GM19372 (cell line): ENCODE data around the gene HDGFL2.

ENCODE experiments used
- ATAC-seq: cut with Tn5 transposase; IDR thresholded peaks from one replicate; pipeline ENCODE4 v1.9.1; 2021; ENCODE audit warnings: mild to moderate bottlenecking, low read depth, moderate library complexity; ENCODE audit not compliant: unreplicated experiment

Gene HDGFL2

DNA sequence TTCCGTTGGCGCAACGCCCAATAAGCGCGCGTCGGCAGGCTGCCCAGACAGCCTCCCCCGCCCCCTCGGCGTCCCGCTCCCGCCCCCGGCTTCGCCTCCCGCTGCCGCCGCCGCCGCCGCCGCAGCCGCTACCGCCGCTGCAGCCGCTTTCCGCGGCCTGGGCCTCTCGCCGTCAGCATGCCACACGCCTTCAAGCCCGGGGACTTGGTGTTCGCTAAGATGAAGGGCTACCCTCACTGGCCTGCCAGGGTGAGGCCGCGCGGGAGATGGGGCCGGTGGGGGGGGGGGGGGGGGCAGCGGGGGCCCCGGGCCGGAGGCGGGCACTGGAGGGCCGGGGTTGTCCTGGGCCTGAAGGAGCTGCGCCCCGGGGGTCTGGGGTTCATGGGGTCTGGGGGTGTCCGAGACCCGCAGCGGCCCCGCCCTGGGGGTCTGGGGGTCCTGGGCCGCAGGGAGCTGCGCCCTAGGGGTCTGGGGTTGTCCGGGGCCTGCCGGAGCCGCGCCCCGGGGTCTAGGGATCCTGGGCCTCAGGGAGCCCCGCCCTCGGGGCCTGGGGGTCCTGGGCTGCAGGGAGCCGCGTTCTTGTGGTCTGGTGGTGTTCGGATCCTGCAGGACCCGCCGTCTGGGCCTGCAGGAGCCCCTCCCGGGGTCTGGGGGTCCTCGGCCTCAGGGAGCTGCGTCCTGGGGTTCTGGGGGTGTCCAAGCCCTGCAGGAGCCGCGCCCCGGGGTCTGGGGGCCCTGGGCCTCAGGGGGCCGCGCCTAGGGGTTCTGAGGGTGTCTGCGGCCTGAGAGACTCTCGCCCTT, at the start of gene HDGFL2:
HDGFL2 (plus strand) TSS at position 124 of the 801 bp plus-strand sequence; CDS start at position 178, 54 bp downstream.
- ATAC-seq = no peak

GRCh38 chr19:4423416-4424126, 48.5 kb upstream of the HDGFL2 start:
- no peak for ATAC-seq

GRCh38 chr19:4425537-4425936, 46.6 kb upstream of the HDGFL2 start:
- no peak for ATAC-seq

DNA sequence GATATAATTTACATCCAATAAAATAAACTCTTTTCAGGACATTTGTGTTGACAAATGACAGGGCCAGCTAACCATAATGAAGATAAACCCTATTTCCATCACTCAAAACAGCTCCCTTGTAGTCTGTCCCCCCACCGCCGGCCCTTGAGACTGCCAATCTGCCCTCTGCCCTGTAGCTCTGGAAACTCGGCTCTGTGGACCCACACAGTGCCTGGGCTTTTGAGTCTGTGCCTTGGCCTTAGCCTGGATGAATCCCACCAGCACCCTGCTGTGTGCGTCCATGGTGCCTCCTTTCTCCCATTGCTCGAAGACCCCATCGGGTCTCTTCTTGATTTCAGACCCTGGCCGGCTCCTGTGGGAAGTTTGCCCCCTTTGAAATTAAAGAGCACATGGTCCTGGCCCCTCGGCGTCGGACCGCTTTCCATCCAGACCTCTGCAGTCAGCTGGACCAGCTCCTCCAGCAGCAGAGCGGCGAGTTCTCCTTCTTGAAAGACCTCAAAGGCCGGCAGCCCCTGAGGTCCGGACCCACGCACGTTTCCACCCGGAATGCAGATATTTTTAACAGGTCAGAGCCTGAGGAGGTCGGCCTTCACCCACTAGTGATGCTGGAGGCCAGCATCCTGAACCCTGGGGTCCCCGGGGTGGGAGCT, 43.6 kb upstream of the HDGFL2 start:
- ATAC-seq = no peak

DNA sequence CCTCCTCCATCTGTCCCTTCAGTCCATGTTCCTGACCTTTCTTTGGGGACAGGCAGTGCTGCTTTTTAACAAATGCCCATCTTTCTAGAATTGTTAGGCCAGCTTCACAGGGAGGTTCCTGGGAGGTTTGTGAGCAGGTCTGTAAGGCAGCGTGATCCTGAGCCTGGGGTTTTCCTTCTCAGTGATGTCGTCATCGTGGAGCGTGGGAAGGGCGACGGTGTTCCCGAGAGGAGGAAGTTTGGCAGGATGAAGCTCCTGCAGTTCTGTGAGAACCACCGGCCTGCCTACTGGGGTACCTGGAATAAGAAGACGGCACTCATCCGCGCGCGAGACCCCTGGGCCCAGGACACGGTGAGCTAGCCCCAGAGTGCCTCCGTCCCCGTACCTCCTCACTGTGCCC, 42.8 kb upstream of the HDGFL2 start:
- no peak for ATAC-seq

GRCh38 chr19:4429771-4430171, 42.3 kb upstream of the HDGFL2 start:
- no peak for ATAC-seq

DNA sequence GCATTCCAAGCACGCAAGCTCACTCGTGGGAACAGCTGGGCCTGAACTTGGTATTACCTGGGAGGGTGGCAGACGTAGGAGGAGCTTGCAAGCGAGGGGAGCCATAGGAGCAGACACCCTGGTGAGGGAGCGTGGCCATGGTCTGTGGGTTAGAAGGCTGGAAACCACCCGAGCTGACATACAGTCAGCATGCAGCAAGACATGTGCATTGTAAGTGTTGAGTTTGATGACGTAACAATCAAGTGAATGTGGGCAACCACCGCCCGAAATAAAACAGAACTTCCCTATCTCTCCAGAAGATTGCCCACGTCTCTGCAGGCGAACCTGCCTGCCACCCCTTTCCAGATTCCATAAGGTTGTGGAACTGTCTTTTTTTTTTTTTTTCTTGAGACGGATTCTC, 41.3 kb upstream of the HDGFL2 start:
- no peak for ATAC-seq

DNA sequence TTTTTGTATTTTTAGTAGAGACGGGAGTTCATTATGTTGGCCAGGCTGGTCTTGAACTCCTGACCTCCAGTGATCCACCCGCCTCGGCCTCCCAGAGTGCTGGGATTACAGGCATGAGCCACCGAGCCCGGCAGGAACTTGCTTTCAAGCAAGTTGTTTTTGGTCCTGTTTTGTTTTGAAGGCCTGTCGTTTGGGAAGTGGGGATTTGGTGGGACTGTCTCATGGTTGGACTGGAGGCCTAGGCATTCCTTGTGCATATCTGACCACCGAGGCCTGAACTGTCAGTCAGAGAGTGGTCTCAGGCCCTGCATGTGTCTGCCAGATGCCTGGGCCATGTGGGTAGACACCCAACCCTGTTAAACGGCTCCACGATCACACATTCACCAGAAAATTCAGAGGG, 40.8 kb upstream of the HDGFL2 start:
- ATAC-seq = no peak

DNA sequence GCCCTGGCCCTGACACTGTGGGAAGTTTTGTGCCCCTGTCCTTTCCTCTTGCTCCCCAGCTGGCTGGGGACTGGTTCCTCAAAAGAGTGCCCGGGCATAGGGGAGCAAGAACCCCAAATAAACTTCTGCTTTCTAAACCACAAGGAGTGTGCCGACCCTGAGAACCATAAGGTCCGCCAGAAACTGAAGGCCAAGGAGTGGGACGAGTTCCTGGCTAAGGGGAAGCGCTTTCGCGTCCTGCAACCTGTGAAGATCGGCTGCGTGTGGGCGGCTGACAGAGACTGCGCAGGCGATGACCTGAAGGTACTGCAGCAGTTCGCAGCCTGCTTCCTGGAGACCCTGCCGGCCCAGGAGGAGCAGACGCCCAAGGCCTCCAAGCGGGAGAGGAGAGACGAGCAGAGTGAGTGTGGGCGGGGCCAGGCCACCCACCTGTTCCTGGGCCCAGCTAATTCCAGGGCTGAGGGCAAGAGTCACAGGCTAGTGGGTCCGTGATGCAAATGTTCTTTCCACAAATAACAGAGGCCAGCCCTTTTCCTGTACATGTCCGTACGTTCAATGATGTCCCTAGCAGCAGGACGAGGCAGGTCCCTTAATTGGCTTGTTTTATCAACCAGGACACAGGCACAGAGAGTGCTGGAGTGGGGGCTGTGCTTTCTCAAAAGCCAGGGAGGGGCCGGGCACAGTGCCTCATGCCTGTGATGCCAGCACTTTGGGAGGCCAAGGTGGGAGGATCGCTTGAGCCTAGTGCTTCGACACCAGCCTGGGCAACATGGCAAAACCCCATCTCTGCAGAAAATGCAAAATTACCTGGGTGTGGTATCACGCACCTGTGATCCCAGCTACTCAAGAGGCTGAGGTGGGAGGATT, 40.1 kb upstream of the HDGFL2 start:
- no peak for ATAC-seq

- no peak for ATAC-seq
Observed at GRCh38 chr19:4432918-4433506, 39.1 kb upstream of the HDGFL2 start.

DNA sequence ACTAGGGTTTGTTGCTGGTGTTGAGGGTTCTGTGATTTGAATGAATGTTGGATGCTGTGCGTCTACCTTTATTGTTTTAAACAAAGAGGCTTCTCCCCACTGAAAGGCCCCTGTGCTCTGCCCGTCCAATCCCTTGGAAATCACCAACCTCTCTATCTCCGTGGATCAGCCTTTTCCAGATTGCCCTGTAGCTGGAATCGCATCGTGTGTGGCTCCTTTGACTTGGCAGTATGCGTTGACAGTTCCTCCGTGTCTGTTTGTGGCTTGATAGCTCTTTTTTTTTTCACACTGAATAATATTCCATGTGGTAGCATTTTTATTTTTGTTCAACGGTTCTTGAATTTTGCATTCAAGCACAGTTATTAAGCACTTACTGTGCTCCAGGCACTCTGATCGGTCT, 37.7 kb upstream of the HDGFL2 start:
- no peak for ATAC-seq

GRCh38 chr19:4436231-4436630, 35.9 kb upstream of the HDGFL2 start:
- ATAC-seq = no peak

GRCh38 chr19:4437103-4437502, 35.0 kb upstream of the HDGFL2 start:
- no peak for ATAC-seq

GRCh38 chr19:4439243-4439642, 32.9 kb upstream of the HDGFL2 start:
- ATAC-seq = no peak

DNA sequence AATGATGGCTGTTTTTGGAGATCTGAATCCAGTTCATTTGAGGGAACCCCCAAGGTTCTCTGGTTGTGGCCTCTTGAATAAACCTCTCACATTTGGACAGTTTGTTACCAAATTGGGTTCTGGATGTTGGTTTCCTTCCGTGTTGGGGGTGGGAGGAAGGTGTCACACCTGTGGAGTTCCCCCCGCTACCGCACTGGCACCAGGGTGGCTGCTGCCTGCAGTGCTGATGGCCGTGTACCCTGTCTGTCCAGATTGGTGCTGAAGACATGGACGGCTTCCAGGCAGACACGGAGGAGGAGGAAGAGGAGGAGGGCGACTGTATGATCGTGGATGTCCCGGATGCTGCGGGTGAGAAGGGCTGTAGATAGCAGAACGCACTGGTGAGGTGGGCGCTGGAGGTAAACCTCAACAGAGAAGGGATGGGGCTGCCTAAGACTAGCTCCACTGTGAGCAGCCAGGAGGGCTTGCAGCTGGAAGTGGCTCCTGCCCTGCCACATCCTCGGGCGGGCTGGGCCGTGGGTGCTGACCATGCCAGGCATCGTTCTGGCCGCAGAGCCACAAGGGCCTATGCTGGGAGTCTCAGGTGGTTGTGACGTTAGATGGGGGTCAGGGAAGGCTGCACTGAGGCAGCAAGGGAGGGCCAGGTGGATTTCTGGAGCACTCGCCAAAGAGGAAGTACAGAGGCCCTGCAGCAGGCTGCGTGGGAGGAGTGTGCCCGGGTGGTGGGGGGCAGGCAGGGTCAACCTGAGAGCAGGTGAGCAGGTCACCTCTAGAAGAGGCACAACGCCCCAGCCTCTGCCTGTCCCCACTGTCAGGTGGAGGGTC, 29.9 kb upstream of the HDGFL2 start:
- ATAC-seq = no peak

DNA sequence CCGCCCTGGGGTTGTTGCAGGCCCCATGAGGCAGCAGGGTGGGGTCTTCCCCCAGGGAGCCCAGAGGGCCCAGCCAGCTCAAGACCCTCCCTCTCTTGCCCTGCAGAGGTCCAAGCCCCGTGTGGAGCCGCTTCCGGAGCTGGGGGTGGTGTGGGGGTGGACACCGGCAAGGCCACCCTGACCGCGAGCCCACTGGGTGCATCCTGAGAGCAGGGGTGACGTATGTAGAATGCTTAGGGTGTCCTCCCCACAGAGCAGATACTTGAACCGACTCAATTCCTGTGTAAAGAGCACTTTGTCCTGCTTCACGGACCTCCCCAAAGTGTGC, 29.3 kb upstream of the HDGFL2 start:
- no peak for ATAC-seq

- no peak for ATAC-seq
Observed at GRCh38 chr19:4443188-4443587, 28.9 kb upstream of the HDGFL2 start.

DNA sequence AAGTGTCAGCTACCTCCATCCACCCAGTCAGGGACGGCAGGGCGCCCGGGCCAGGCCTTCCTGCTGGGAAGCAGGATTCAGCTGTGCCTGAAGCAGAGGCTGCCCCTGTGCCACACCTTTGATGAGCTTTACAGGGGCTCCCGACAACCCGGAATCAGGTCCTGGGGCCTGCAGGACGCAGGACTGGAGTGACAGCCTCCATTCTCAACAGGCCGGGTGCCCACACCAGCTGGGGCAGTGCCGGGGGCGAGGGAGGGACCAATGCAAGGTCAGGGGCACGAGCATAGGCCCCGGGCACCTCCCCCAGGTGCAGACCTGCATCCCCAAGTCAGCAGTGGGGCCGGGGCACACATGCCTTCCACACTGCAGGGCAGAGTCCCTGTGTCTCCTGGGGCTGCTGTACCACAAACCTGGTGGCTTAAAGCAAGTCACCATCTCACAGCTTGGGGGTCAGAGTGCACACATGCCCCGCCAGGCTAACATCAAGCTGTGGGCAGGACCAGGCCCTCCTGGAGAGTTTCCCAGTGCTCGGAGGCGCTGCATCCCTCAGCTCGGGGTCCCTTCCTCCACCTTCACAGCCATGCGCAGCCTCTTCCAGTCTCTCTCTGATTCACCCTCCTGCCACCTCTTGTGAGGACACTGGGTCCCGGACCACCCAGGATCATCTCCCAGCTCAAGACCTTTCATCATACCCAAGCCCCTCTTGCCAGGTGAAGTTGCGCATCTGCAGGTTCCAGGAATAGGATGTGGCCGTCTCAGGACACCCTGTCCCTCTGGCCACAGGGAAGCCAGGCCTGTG, 27.9 kb upstream of the HDGFL2 start:
- ATAC-seq = no peak
